OCI-LY7 (cell line): ENCODE data around the gene OR2K2. TPM values are rescaled to one million over a fixed set of nuclear protein-coding genes. Genes with fewer than 3 reads are reported as not detected.

Experiments used
- BruUV-seq: library from RNA; stranded (reverse); fragments of 400-500 nt; replicated peaks from 2 replicates; lab custom pipeline; 2021; lab: Mats Ljungman, UMichigan
- CTCF ChIA-PET: fragments of 300-600 bp; sonication (Branson Sonifier 250); formaldehyde crosslinking; loops from one replicate; lab custom pipeline; 2022; ENCODE audit warnings: antibody characterized with exemption; ENCODE audit not compliant: unreplicated experiment; lab: Charles Lee
- POLR2A ChIA-PET: fragments of 300-600 bp; sonication (Branson Sonifier 250); formaldehyde crosslinking; loops from one replicate; lab custom pipeline; 2022; ENCODE audit warnings: antibody characterized with exemption; lab: Charles Lee
- DNase-seq: peaks from one replicate; pipeline ENCODE4 v3.0.0-alpha.2; 2015; ENCODE audit warnings: low spot score
- H2AFZ ChIP-seq: fragments of 200-600 bp; sonication (generic), shearing (Covaris generic); 2 replicates; pipeline ENCODE4 v1.6.1; 2014; ENCODE audit warnings: mild to moderate bottlenecking, antibody characterized with exemption, low read length, moderate library complexity
- H3K27ac ChIP-seq: fragments of 200-600 bp; sonication (generic); 2 replicates; pipeline ENCODE4 v1.5.1; 2014; ENCODE audit warnings: mixed run types, low read depth, mild to moderate bottlenecking, moderate library complexity, low read length, inconsistent platforms; ENCODE audit not compliant: poor library complexity, severe bottlenecking
- H3K36me3 ChIP-seq: fragments of 200-600 bp; sonication (generic); 2 replicates; pipeline ENCODE4 v1.6.1; 2014; ENCODE audit warnings: mild to moderate bottlenecking, antibody characterized with exemption, low read length, moderate library complexity, mixed read lengths; ENCODE audit not compliant: insufficient read depth
- H3K4me1 ChIP-seq: fragments of 200-600 bp; sonication (generic); 2 replicates; pipeline ENCODE4 v1.5.1; 2014; ENCODE audit warnings: mild to moderate bottlenecking, low read length; ENCODE audit not compliant: insufficient read depth, poor library complexity, severe bottlenecking
- H3K4me2 ChIP-seq: fragments of 200-600 bp; sonication (generic); 2 replicates; pipeline ENCODE4 v1.6.1; 2014; ENCODE audit warnings: mild to moderate bottlenecking, low read length
- H3K4me3 ChIP-seq: fragments of 200-600 bp; sonication (generic); 2 replicates; pipeline ENCODE4 v1.5.1; 2014; ENCODE audit warnings: mild to moderate bottlenecking, low read depth, low read length; ENCODE audit not compliant: poor library complexity, severe bottlenecking
- H3K79me2 ChIP-seq: fragments of 200-600 bp; sonication (generic); 2 replicates; pipeline ENCODE4 v1.6.1; 2016; ENCODE audit warnings: low read depth, mild to moderate bottlenecking, low read length, moderate library complexity, mixed read lengths; ENCODE audit not compliant: insufficient read depth
- H3K9me2 ChIP-seq: fragments of 200-600 bp; sonication (generic); 2 replicates; pipeline ENCODE4 v1.6.1; 2016; ENCODE audit warnings: mild to moderate bottlenecking, low read length, mixed read lengths; ENCODE audit not compliant: insufficient read depth
- H3K9me3 ChIP-seq: fragments of 200-600 bp; sonication (generic); 2 replicates; pipeline ENCODE4 v1.6.1; 2014; ENCODE audit warnings: mild to moderate bottlenecking, mixed run types, low read length, mixed read lengths
- H4K20me1 ChIP-seq: fragments of 200-600 bp; sonication (generic); 2 replicates; pipeline ENCODE4 v1.6.1; 2014; ENCODE audit warnings: mild to moderate bottlenecking, antibody characterized with exemption, low read length, moderate library complexity, mixed read lengths; ENCODE audit not compliant: insufficient read depth
- CTCF ChIP-seq: fragments of 200-600 bp; sonication (generic); conservative IDR thresholded peaks from 2 replicates; pipeline ENCODE4 v1.5.1; 2014; ENCODE audit warnings: mild to moderate bottlenecking, antibody characterized with exemption, low read length, moderate library complexity, mixed read lengths
- EZH2phosphoT487 ChIP-seq: fragments of 200-600 bp; sonication (generic); IDR thresholded peaks from 2 replicates; pipeline ENCODE4 v1.6.1; 2018; ENCODE audit warnings: low read depth, borderline replicate concordance, mild to moderate bottlenecking, mixed run types, antibody characterized with exemption, low read length, moderate library complexity, mixed read lengths
- intact Hi-C: fragments of 100-400 bp; cut with micrococcal nuclease; formaldehyde crosslinking; loops from one replicate; pipeline ENCODE4 v1.10.0; 2022; ENCODE audit not compliant: unreplicated experiment
- total RNA-seq, 2 experiments: library from RNA; depleted of rRNA in 1 of 2; stranded (reverse); fragments of >200 nt in 1 of 2; shearing (Covaris generic) in 1 of 2; gene quantifications; 2 replicates each; pipeline ENCODE4 v1.2.3, GENCODE V29; 2014 to 2022

OR2K2 gene
- total RNA-seq, 2 experiments from 2014 or later, result not detected

DNA sequence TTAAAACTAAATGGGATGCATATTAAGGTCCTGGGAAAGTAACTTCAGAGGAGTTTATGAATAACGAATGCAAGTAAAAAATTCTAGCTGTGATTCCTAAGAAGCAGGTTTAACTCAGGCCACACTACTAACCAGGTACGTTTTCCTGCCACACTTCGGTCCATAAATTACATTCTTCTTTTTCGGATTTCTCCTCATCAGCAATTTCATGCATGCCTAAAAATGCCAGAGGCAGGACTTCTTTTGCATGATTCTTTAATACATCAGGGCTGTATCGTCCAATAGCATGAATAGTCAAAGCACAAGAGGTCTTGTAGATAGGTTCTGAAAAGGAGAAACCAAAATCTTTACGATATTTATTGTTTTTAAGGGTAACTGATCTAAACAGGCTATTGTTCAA lies 42.3 kb upstream of the OR2K2 start:
- H3K36me3 ChIP-seq, result peaks cover 81% of the 10 kb centered on the region
- TF ChIP-seq CTCF (no peak), EZH2phosphoT487 (no peak)
- DNase-seq, result no peak
- no peak overlapping the region for H3K4me3 ChIP-seq
- H4K20me1 ChIP-seq, result no peaks in the 10 kb centered on the region
- H3K9me3 ChIP-seq, result no peaks in the 10 kb centered on the region
- no TSS peak for BruUV-seq
- POLR2A ChIA-PET, result no interaction called here
- no peak overlapping the region for H3K27ac ChIP-seq
- H3K4me1 ChIP-seq, result no peaks in the 10 kb centered on the region
- no peaks in the 10 kb centered on the region for H3K79me2 ChIP-seq
- no peak overlapping the region for H2AFZ ChIP-seq
- H3K9me2 ChIP-seq, result no peaks in the 10 kb centered on the region
- intact Hi-C loops, result no loop called here
- no peak overlapping the region for H3K4me2 ChIP-seq
- CTCF ChIA-PET, result no interaction called here

GRCh38 chr9:111366978-111367377 lies 37.0 kb upstream of the OR2K2 start:
- no peak overlapping the region for H3K27ac ChIP-seq
- ChIA-PET POLR2A (no interaction called here), CTCF (no interaction called here)
- intact Hi-C loops, result no loop called here
- TF ChIP-seq EZH2phosphoT487 (no peak), CTCF (no peak)
- H3K36me3 ChIP-seq, result peaks cover 78% of the 10 kb centered on the region
- no peak for DNase-seq
- no peaks in the 10 kb centered on the region for H3K9me3 ChIP-seq
- H3K4me2 ChIP-seq, result no peak overlapping the region
- H3K79me2 ChIP-seq, result no peaks in the 10 kb centered on the region
- H3K4me3 ChIP-seq, result no peak overlapping the region
- H2AFZ ChIP-seq, result no peak overlapping the region
- BruUV-seq, result no TSS peak
- H3K4me1 ChIP-seq, result no peaks in the 10 kb centered on the region
- H3K9me2 ChIP-seq, result no peaks in the 10 kb centered on the region
- H4K20me1 ChIP-seq, result no peaks in the 10 kb centered on the region

DNA sequence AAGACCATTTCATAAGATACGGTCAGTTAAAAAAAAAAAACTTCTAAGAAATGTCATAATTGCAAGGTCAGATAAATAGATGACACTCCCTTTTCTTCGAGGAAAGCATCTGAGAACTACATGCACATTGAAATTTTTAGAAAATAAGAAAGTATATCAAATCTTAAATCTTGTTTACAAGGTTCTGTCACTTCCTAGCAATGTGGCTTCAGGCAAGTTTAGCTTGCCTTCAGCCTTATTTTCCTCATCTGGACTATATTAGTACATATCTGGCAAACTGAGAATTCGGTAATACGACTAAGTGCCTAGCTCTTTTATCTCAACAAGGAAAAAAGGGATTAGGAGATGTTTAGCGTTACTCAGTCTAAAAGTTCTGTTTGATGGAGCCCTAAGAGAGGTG lies 32.5 kb upstream of the OR2K2 start:
- H4K20me1 ChIP-seq, result no peaks in the 10 kb centered on the region
- intact Hi-C loops, result no loop called here
- no peaks in the 10 kb centered on the region for H3K9me3 ChIP-seq
- H3K4me1 ChIP-seq, result no peaks in the 10 kb centered on the region
- POLR2A ChIA-PET, result interaction anchor here (0.6 kb wide), 1 partner anchor 16 kb away, joined by 3 read pairs; no protein-coding TSS in a partner anchor
- BruUV-seq, result no TSS peak
- TF ChIP-seq CTCF (no peak), EZH2phosphoT487 (no peak)
- CTCF ChIA-PET, result no interaction called here
- no peak overlapping the region for H3K27ac ChIP-seq
- H2AFZ ChIP-seq, result no peak overlapping the region
- H3K9me2 ChIP-seq, result no peaks in the 10 kb centered on the region
- H3K4me2 ChIP-seq, result no peak overlapping the region
- DNase-seq, result no peak
- peaks cover 41% of the 10 kb centered on the region for H3K36me3 ChIP-seq
- H3K4me3 ChIP-seq, result no peak overlapping the region
- H3K79me2 ChIP-seq, result no peaks in the 10 kb centered on the region
